Dedifferentiated amniotic fluid mesenchymal stem cell (primary cell): ENCODE data around the gene LHX6.

Experiments
- DNase-seq: peaks from one replicate; pipeline ENCODE4 v3.0.0-alpha.2; 2016; ENCODE audit errors: extremely low spot score

LHX6 gene

DNA sequence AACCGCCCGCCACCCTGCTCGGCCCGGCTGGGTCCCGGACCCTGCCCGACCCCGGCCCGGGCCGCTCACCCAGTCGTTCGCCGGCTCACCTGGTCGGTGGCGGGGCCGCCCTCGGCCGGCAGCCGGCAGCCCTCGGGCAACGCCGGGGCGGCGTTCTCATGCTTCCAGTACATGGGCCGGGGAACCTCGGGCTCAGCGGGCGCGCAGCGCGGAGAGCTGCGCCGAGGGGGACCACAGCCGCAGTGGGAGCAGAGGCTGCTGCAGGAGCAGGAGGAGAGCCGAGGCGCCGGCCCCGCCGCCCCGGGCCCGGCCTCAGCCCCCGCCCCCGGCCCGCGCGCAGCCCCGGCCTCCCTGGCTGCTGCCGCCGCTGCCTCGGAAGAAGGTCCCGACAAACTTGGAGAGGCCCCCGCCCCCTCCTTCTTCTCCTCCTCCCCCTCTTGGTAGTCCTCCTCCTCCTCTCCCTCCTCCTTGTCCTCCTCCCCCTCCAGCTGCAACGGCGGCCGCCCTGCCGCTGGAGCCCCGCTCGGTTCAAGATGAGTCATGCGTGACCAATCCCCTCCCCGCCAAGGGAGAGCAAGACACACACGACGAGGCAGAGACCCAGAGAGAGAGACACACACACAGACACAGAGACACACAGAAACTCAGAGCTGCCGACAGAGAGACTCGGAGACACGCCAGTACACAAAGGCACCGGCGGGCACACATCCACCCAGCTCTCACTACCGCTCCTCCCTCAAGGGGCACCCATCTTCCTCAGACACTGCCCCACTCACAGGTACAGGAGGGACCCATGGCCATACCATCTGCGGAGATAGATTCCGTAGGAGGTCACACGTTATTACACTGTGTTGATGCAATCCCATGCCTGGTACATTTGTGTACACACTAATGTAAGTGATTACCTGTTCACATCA is at the start of gene LHX6:
Gene LHX6 (minus strand): TSS at position 390 of the 917 bp plus-strand sequence. CDS start 217 bp downstream, at position 173.
- DNase-seq: no peak

DNA sequence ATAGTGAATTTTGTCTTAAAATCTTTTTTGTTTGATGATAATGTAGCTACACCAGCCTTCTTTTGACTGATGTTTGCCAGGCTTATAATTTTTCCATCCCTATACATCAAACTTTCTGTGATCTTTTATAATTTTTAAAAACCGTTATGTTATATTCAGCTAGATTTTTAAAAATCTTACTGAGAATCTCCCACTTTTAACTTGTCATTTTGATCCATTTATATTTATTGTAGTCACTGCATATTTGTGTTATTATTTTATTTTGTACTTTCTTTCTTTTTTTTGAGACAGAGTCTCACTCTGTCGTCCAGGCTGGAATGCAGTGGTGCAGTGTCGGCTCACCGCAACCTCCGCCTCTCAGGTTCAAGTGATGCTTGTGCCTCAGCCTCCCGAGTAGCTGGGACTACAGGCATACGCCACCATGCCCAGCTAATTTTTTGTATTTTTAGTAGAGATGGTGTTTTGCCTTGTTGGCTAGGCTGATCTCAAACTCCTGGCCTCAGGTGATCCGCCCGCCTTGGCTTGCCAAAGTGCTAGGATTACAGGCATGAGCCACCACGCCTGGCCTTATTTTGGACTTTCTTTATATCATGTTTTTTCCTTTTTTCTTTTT is 48.6 kb upstream of the LHX6 start:
- DNase-seq: no peak

DNA sequence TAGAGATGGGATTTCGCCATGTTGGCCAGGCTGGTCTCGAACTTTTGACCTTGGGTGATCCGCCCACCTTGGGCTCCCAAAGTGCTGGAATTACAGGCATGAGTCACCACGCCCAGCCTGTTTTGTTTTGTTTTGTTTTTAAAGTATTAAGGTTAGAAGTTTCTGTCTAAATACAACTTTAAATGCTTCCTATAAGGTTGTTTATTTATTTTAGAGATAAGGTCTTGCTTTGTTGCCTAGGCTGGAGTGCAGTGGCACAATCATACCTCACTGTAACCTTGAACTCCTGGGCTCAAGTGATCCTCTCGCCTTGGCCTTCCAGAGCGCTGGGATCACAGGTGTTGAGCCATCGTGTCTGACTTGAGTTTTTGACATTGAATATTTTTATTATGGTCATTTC is 47.3 kb upstream of the LHX6 start:
- no peak for DNase-seq

DNA sequence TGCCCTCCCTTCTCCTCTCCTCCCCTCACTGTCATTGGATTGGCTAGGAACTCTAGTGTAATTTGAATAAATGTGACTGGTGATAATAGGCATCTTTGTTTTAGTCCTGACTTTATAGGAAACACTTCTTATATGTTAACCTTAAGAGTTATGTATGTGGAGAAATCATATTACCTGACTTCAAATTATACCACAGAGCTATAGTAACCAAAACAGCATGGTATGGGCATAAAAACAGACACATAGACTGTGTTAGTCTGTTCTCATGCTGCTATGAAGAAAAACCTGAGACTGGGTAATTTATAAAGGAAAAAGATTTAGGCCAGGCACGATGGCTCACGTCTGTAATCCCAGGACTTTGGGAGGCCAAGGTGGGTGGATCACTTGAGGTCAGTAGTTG is 45.3 kb upstream of the LHX6 start:
- DNase-seq: no peak

DNA sequence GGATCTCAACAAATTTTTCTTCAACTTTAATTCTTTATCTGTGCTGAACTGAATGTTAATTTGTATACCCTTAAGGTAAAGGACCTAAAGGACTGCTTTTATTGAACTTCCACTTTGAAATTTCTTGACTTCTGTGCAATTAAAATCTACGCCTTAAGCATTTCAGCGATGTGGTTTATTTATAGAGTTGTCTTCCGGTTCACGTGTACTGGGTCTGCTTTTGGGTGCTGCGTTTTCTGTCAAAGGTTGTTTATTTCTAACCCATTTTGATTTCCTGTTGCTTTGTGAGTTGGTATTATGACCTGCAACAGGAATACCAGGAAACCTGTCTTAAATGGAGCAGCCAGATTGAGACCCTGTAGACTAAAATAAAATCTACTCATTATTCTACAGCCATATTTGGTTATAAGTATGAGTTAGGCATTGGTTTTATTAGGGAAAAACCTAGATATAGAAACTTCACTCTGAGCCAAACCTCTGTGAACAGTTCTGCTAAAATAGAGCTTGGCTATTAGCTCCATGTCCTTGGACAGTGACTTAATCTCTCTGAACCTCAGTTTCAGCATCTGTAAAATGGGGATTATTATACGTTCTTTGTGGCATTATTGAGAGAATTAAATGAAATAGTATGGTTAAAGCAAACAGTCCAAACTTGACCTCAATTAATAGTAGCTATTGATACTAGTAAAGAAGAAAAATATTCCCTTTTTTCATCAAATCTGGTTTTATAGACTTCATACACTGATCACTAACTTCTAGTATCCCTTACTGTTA is 39.5 kb upstream of the LHX6 start:
- DNase-seq: no peak

DNA sequence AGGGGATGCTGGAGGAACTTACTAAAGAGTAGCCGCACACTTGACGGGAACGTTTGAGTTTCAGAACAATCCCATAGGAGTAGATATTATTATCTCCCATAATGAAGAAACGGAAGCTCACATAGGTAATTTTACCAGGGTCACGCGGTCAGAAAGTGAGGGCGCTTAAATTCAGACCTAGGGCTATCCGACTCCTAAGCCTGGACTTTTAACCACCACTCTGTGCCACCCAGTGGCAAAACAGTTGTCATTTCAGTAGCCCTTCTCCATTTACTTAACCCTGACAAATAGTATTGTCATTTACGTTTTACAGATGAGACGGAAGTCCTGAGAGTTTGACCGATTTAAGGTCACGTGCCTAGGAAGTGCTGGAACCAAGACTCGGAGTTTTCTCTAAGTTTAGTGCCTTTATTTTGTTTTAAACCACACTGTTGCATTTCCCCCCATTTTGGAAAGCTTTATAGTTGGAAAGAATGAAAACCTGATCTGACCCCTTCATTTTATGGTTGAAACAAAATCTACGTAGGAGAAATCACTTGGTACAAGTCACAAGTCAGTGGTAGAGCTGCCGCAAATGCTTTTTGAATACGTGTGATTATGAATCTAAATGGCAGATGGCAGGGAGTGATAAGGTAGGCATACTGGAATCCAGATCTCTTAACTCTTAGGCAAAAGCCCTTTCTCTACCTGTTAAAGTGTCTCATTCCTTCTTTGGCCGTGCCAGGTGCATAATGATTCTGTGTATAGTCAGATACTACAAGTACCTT is 36.6 kb upstream of the LHX6 start:
- DNase-seq: peak; percentile 15

DNA sequence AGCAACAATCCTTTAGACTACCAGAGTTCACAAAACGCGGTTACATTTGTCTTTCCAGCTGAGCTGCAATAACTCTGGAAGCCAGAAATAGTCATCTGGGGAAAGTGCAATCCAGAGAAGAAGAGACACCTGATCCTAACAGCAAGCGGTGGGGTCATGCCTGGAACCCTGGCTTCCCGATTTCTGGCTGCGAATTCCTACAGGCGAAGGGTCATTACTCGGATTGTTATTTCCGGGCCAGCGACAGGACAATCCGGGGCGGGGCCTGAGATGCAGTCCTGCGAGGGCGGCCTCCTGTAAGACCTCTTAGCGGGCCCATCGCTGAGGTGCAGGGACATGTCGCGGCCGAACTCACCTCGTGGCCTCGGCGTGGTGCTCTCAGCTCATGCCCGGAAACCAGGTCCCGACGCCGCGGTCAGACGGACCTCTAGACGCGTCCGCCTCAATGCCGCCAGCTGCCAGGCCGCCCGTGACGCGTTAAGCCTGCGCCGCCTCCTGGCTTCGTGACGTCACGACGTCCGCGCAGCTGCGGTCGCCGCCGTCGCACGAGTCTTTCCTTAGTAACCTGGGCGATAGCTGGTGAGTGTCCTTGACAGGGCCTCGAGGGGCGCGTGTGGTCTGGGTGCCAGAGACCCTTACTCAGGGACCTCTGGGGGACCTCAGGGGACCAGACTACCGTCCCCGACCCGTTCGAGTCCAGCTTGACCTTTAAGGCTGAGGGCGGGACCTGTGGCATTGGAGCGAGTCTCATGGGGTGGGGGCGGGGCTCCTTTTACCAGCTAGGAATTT is 35.8 kb upstream of the LHX6 start, which contains the start of the genes MRRF and RBM18:
Gene MRRF (plus strand): TSS at position 523 of the 789 bp plus-strand sequence. CDS start 6,010 bp downstream, outside the sequence.
Gene RBM18 (minus strand): TSS at position 481 of the 789 bp plus-strand sequence. CDS start 3,348 bp downstream, outside the sequence.
- peak; percentile 79 for DNase-seq

DNA sequence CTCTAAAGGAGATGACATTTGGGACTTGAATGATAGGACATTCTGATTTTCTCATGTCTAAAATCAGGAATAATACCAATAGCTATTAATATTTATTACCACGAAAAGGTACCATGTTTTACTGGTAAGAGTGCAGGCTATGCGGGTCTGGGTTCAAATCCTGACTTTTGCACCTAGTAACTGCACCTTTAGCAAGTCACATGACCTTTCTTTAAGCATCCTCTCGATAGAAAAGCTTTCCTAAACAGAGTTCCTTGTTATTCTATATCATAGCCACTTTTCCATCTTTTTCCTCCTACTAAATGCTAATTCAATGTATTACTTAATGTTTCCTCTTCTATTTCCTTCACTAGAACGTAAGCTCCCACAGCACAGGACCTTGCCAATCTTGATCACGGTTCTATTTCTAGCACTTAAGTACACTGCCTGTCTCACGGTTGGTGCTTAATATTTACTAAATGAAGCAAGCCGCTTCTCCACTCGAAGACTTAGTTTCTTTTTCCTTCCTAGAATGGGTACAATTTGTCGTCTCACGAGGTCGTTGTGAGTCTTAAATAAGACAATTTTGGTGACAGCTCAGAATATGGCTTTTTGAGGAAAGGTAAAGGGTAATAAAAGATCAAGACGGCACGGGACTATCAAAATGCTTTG is 35.1 kb upstream of the LHX6 start:
- DNase-seq: no peak

DNA sequence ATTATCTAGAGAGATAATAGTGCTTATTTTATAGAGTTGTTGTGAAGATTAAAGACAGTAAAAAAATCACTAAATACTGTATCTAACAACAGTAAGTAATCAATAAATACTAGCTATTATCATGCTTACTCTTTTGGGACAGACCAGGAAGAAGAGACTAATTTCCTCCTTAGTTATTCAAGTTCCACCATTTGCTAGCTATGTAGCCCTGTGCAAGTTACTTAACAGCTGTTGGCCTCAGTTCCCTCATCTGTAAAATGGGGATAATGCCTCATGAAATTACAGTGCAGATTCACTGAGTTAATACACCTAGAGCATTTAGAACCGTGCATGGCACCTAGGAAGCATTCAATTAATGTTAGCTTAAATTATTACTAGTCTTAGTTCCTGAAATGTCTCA is 33.3 kb upstream of the LHX6 start:
- no peak for DNase-seq

DNA sequence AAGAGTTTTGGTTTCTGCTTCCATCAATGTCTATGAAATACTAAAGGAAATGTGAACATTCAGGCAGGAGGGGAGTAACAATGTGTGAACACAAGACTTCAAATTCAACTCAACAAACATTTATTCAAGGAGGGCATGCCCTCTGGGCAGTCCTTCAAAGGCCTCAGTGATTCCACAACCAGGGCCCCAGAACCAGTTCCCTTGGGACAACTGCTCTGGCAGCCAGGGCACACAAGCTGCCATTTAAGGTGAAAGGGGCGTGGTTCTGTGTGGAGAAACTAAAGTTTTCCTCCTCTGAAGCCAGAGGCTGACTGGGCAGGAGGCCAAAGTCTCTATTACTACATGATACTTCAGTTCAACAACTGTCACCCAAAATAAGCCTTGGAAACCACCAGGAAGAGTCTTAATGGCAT is 32.7 kb upstream of the LHX6 start:
- DNase-seq: peak; percentile 36

DNA sequence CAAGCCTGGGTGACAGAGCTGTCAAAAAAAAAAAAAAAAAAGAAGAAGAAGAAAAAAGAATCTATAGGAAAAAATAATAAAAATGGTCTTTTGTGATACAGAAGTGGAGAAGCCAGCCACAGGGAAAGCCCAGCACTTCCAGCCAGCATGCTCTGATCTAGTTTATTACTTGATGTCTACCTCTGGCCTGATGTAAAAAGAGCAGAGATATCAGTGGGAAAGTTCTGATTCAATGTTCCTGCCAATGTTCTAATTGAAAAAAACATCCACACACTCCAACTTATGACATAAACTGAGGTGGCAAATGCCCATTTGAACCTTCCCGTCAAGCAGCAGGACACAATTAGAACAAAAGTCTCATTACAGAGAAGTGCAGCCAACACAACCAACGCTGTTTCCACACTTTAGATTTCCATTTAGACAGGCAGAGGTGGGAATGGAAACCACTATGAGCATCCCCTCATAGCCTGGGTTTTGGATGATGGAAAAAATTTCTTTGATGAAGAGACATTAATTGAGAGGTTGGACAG is 30.2 kb upstream of the LHX6 start:
- no peak for DNase-seq

DNA sequence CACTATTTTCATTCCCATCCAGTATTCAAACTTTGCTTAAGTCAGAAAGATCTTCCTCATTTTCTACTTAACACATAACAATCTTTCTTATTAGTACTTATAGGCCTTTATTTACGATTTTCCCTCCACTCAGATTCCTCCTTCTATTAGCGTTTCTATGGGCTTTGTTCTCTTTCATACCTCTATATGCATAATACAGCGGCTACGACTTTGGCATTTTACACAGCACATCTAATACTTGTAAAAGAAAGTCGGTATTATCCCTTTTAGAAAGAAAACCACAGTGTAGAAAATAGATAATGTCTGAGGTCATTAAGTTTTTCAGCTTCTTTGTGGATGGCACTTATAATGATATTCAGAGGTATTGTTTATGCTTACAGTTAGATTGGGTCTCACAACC is 27.4 kb upstream of the LHX6 start:
- DNase-seq: no peak

DNA sequence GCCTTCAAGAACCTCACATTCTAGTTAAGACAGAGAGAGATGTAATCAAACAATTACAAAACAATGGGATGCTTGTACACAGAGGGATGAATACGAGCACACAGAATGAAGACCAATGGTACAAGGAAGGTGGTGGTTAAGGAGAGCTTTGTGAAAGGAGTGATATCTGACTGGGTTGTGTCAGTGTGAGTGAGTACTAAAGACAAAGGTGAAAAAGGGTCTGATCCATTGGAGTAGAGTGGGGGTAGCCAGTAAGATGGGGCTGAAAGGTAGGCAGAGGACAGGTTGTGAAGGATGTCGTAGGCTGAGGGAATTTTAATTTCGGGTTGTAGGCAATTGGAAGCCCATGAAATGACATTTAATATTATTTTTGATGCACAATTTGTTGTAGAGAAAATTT is 26.0 kb upstream of the LHX6 start:
- DNase-seq: no peak

DNA sequence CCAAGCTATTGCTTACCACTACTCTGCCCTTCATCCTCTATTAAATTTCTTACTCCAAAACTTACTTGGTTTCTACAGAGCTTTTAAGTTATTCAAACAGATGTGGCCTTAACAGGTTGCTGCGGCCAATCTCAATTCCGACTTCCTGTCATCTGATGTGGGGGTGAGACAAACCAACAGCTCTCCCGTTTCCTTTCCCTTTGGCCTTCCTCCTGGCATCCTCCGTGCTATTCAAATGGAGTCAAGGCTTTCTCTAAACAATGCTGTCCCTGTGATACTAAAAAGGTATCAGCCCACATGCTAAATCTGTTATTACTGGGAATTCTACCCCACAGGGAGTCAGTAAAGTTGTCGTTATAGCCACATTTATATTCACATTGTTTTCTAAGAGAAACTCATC is 24.0 kb upstream of the LHX6 start:
- DNase-seq: no peak

DNA sequence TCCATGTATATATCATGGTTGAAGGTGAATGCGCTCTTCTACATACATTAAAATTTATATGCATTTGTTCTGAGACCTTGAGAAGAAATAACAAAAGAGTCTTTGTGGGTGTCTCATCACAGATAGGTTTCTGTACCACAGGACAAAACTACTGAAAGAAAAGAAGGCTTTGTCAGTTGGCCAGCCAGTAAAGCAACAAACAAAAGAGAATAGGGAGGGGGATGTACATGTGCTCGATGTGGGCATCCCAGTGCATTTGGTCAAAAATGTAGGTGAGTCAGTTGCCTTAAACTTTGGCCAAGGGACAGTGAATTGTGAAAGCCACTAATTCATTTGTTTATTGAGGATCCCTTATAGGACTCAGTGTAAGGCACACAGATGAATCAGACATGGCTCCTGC is 22.6 kb upstream of the LHX6 start:
- DNase-seq: no peak

DNA sequence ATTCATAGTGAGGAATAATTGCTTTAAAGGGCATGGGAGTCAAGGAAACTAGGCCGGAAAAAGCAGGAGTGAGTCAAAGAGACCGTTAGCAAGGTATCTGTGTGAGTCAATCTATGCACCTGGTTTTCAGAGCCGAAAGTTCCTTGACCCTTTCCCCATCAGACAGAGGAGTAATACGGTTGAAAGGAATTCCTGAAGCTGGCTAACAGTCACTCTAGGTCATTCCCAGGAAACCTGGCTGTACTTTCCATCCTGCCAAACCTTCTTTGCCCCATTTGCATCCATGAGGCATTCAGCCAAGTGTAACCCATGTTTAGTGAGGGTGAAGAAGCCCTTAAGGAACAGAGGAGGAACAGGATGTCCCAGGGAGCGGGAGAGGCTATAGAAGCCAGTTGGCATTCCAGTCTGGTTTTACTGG is 19.7 kb upstream of the LHX6 start:
- DNase-seq: no peak

DNA sequence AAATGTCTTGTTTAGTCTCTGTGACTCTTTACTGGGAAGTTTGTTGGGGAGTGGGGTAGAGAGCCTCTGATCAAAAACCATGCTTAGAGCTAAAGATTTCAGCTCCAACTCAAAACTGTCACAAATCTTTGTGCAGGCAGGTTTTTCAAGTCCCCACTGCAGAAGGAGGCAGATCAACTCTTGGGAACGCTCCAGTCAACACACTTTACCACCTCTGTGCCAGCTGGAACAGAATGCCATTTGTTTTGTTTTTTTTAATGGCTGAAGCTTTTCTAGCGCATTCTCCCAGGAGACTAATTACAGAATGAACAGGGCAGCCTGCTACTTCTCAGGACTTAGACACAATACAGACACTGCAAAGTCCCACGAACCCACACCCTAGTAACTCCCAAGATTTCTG is 17.9 kb upstream of the LHX6 start:
- no peak for DNase-seq

DNA sequence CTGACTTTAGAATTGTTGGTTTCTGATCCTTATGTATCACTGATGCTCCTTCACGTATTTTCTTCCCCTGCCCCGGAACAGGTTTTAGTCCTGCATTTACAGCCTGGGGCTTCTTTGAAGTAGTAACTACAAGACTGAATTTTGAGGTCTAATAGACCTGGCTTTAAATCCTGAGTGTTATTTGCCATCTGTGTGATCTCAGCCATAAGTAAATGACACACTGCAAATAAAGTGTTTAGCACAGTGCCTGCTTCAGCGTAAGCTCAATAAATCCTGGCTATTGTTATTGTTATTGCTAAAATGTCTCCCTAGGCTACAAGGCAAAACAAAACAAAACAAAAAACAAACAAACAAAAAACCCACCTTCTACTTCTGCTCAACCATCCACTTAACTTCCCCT is 15.6 kb upstream of the LHX6 start:
- no peak for DNase-seq

DNA sequence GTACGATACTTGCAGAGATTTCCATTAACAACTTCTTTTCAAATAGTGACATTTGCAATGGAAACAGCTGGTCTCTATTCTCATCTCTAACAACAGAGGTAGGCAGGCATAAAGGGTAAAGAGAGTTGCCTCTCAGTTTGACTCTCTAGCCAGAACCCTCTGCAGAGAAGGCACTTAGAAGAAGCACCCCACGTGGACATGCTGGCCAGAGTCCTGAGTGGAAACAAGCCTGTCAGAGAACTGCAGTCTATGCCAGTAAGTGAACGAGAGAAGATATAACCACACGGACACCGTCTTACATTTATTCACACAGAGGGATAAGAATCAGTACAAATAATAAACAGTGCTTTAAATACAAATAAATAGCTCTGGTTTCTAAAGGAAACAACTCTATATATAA is 11.0 kb upstream of the LHX6 start:
- no peak for DNase-seq

DNA sequence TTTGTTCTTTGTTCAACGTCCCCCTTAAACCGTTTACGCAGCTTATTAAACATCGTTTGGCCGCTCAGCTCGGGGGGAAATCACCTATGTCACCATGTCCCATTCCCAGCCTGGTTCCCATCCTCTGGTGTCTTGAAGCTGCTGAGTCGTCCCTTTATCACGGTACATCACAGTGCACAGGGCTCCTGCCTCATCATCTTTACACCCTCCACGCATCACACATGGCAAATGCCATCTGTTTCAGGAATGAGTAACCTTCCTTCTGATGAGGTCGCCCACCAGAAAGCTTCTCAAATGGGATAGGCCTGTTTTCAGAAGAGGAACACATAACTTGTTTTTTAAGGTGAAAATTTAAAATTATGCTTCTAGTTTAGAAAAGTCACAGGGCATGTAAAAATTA is 7.9 kb upstream of the LHX6 start:
- no peak for DNase-seq
